ENCODE data around the gene POLR1A.

The POLR1A gene

GRCh38 chr2:86065512-86065911, 40.2 kb downstream of the POLR1A start:
- DNase-seq (ENCODE audit: low spot score) (no peak), FAIRE-seq (no peak)

DNA sequence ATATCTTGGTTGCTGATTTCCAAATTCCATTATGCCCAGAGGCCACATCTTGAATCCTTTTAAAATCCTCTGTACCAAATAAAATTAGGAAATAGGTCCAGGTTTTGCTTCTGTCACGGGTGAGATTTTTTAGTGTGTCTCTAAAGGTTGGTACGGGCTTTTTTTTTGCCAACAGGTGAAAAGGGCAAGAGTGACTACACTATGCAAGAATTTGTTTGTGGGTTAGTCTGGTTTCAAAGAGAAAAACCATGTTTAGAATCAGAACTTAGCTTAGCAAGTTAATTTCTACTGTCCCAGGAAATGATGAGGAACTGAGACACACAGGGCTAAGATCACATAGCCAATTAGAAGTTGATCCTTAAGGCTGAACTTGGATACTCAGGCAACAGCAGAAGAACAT, 41.7 kb downstream of the POLR1A start:
- DNase-seq (ENCODE audit: low spot score) (no peak), FAIRE-seq (no peak)

GRCh38 chr2:86062043-86062442, 43.6 kb downstream of the POLR1A start:
- FAIRE-seq (no peak), DNase-seq (ENCODE audit: low spot score) (no peak)

DNA sequence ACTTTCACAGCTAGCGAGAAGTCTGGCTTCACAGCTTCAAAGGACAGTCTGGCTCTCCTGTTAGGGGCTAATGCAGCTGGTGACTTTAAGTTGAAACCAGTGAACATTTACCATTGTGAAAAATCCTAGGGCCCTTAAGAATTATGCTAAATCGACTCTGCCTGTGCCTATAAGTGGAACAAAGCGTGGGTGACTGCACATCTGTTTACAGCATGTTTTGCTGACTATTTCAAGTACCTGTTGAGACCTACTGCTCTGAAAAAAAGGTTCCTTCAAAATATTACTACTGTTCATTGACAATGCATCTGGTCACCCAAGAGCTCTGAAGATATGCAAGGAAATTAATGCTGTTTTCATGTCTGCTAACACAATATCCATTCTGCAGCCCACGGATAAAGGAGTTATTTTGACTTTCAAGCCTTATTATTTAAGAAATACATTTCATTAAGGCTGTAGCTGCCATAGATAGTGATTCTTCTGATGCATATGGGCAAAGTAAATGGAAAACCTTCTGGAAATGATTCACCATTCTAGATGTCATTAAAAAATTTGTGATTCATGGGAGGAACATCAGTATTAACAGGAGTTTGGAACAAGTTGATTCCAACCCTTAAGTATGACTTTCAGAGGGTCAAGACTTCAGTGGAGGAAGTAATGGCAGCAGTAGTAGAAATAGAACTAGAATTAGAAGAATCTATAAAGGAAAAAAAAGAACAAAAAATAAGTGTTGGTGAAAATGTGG, 48.9 kb downstream of the POLR1A start:
- DNase-seq (ENCODE audit: low spot score) (no peak), FAIRE-seq (no peak)

DNA sequence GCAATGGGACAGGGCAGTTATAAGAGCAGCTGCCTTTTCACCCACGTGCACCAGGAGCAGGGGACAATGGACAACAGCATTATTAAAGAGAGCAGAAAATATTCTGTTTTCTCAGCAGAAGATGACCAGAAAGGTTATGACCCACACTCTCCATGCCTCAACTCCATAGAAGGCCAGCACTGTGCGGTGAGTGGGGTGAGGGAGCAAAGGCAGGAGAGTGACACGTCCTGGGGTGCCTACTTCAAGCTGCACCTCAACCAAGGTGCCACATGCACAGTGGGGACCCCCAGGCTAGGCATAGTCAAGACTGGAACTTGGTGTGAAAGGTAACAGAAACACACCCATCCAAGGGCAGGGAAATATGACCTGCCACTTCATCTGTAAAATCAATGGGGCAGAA, 50.4 kb downstream of the POLR1A start:
- DNase-seq (ENCODE audit: low spot score) (no peak), FAIRE-seq (no peak)

GRCh38 chr2:86054535-86055082, 51.1 kb downstream of the POLR1A start:
- no peak for DNase-seq (ENCODE audit: low spot score)
- no peak for FAIRE-seq

DNA sequence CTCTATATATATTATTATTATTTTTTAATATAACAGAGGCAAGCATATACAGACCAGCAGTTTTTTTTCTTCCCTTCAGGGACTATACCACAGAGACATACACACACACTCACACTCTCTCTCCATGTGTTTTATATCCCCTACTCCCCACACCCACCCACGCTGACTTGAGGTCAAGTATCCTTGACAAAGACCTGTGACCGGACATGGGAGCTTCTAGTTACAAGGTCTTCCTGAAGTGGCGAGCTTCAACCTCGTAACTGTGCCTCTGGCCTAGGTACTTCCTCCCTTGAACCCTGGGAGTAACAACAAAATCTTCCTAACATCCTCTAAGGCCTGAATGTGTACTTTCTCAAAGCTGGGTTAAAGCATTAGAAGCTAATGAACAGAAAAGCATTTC, 52.5 kb downstream of the POLR1A start:
- FAIRE-seq (no peak), DNase-seq (ENCODE audit: low spot score) (no peak)

- DNase-seq (ENCODE audit: low spot score) = no peak
- no peak for FAIRE-seq
Observed at GRCh38 chr2:86052676-86053075, 53.0 kb downstream of the POLR1A start.

GRCh38 chr2:86052265-86052664, 53.4 kb downstream of the POLR1A start:
- FAIRE-seq = no peak

GRCh38 chr2:86050301-86050700, 55.4 kb downstream of the POLR1A start:
- no peak for FAIRE-seq
- no peak for DNase-seq (ENCODE audit: low spot score)

More at GRCh38 chr2:86052265-86052664, 53.4 kb downstream of the POLR1A start:
- DNase-seq (ENCODE audit: low spot score) = no peak

- FAIRE-seq (no peak), DNase-seq (ENCODE audit: low spot score) (no peak)
Observed at GRCh38 chr2:86049529-86049928, 56.2 kb downstream of the POLR1A start.

DNA sequence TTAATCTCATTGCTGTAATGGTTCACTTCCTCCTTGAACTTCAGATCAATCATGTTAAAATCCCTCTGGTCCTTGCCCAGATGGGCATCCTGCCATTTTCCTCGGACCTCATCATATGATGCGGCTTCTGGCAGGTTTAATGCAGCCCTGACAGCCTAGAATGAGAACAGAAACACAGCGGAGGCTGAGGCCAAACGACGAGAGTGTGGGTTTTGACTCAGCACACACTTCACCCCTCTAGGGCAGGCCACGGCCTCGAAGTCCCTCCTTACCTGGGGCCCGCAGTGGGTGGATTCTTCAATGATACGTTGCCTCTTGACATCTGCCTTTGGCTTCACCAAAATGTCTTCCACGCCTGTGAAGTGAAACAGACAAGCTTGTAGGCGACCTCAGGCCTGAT, 56.8 kb downstream of the POLR1A start:
- FAIRE-seq = no peak
- no peak for DNase-seq (ENCODE audit: low spot score)

DNA sequence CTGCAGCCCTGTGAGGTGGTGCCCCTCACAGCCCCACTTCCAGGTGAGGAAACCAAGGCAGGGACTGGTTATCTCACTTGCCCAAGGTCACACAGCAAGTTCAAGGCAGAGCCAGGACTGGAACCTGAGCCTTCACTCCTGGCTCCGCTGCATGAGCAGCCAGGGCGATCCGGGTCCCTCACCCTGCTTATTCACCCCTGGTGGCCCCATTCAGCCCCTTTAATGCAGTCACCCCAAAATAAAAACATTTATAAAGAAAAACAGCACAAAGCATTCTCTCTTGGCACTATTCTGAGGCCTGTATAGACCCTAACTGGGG, 57.3 kb downstream of the POLR1A start:
- DNase-seq (ENCODE audit: low spot score) (no peak), FAIRE-seq (no peak)

DNA sequence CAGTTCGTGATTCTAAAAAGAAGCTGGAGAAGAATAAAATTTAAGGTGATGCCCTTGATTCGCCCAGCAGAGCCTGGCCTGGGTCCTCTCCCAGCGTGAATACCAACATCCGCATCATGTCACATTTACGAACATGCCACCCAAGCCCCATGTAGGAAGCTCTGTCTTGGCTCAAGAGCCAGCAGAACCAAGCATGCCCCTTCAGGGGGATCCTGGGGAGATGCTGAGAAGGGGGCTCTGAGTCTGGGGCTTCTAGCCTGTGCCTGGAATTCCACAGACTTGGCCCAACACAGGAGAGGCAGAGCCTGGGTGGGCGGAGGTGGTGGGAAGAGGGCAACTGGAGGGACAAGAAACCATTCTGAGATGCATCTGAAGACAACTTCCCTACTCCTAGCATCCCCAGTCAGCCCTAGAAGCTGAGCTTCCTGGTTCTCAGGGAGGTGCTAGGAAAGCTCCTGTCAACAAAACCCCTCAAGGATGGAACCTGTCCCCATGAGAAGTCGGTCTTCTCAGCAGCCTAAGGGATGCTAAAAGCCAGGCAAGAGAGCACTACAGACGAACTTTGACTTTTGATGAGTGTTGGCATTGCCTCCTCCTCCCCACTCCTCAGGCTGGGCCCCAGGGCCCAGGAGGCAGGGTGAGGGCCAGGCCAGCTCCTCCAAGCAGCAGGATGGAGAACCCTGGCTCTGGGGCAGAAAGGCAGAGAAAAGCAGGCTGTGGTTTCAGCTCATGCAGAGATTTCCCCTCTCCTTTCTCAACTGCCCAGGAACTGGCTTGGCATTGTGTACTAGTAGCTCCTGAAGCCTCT, 57.9 kb downstream of the POLR1A start:
- no peak for DNase-seq (ENCODE audit: low spot score)

GRCh38 chr2:86045541-86045940, 60.1 kb downstream of the POLR1A start:
- DNase-seq (ENCODE audit: low spot score) (no peak), FAIRE-seq (no peak)

More for the DNA sequence above, 57.9 kb downstream of the POLR1A start:
- no peak for FAIRE-seq

DNA sequence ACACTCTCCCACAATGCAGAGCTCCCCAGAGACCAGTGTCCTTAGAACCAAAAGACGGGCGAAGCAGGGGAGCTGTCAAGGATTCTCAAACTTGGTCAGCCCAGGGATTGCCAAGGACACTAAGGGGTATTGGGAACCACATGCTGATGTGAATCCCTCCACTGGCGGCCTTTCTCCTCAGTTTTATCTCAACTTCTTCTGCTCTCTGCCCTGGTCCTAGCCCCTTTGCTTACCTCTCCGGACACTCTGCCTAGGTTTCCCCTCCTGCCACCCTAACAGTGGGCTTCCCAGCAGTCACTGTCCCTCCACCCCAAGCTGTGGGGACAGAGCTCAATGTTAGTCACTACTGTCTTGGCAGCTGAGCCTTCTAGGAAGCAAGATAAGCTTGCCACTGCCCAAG, 61.1 kb downstream of the POLR1A start:
- FAIRE-seq = no peak
- no peak for DNase-seq (ENCODE audit: low spot score)

DNA sequence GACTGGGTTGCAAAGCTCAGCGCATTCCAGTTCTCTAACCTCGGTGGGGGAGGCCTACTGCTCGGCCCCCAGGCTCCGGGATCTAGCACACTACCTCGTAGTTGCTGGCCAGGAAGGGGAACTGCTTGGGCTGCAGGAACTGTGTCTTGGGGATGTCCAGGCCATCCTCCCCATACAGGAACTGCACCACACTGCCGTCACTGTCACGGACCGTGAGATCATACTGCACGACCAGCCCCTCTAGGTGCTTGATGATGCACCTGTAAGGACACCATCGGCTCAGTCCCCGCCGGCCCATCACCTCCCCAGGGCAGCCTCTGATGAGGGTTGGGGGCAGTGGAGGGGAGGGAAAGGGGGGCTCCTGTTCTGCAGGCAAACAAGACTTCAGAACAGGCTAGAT, 61.6 kb downstream of the POLR1A start:
- FAIRE-seq (no peak), DNase-seq (ENCODE audit: low spot score) (no peak)

DNA sequence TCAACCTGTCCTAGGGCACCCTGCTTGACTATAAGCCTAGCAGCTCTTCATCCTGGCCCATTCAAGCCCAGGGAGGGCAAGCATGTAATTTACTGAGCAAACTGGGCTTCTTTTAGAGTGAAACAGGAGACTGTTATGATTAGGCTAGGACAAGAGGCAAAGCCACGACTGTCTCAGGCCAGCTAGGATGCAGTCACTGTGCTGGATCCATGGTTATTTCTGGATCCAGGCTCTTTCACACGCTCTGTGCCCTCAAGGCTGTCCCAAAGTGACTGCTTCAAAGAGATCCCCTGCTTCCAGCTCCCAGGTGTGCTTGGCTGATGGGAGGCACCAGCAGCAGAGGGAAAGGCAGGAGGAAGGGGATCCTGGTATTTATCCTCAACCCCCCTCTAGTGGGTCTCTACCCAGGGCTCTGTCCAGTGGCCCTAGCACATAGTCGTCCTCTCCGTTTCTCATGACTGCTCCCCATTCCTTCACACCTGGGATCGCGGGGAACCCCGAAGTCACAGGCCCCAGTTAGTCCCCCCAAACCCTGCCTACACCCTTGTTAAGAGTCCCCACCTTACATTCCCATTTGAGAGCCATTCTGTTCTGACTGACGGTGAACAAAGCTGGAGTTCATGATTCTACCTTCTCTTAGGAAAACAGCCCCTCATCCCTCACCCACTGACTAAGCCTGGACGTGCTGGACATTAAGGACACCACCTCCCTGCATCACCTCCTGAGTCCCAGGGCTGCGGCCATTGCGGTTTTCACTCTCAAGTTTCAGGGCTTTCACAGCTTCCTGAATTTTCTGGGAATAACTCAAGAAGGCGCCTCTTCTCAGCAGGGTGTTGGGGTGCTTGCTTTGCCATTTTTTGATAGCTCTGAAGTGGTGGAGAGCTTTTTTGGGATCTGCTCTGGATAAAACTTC, 63.2 kb downstream of the POLR1A start:
- no peak for DNase-seq (ENCODE audit: low spot score)
- FAIRE-seq = no peak

GRCh38 chr2:86039963-86040655, 65.6 kb downstream of the POLR1A start:
- FAIRE-seq (no peak), DNase-seq (ENCODE audit: low spot score) (no peak)

DNA sequence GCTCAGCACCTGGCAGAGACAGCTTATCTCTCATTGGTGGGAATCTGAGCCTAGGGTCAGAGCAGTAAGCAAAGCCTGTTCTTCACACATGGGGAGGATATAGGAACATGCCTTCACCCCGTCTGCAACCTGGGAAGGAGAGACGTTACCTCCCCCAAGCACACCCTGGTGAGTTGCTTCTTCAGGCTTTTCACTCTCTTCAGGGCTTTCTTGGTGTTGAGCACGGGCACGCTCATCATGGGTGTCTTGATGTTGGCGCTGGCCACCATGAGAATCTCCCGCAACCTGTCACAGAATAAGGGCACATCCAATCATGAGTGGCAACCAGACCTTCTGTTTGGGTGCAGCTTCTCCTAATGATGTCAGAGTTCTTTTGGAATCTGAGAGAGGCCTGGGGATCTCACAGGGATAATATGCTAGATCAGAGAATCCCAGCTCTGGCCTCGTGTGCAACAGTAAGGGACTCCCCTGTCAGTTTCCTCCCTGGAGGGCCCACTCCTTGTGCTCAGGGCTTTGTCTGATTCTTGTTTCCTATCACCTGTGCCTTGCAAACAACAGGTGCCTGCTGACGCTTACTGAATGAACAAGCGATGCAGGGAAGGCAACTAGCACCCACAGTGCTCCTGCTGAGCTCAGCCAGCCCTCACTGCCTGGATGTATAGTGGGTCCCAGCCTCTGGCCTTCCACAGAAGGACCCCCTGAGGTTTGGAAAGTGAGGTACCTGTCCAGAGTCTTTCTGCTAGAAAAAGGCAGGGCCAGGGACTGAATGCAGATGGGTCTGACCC, 66.3 kb downstream of the POLR1A start:
- FAIRE-seq (no peak), DNase-seq (ENCODE audit: low spot score) (no peak)

Data from urothelium cell line (cell line).